Adrenal gland (tissue), 12 donors: ENCODE measurements around the gene PALM. TPM values are rescaled to one million over a fixed set of nuclear protein-coding genes. Genes with fewer than 3 reads are reported as not detected.
"Not testable (repeated sequence)": the region's sequence is repeated elsewhere in the genome, so short reads cannot be mapped to it uniquely, and the experiment has no call there.

Experiments
- DNase-seq, 7 donors: peaks; one replicate each; pipeline ENCODE4 v3.0.0-alpha.2; 2019 to 2020
- H3K27ac ChIP-seq, 5 donors: fragments of 200-600 bp; sonication (generic) in 4 of 5; 1 replicate in 3 of 5; 2 replicates in 2 of 5; pipeline versions ENCODE4 v1.5.1 to v1.8.0; 2016 to 2020; ENCODE audit warnings: mild to moderate bottlenecking in 1 of 5
- H3K27me3 ChIP-seq: fragments of 200-600 bp; 2 replicates; pipeline ENCODE4 v1.8.0; 2021
- H3K36me3 ChIP-seq, 2 donors: fragments of 200-600 bp; replicated peaks in 1 of 2; 1 replicate in 1 of 2; 2 replicates in 1 of 2; pipeline versions ENCODE4 v1.5.1 to v1.8.0; 2018 to 2022
- H3K4me1 ChIP-seq, 2 donors: fragments of 200-600 bp; replicated peaks in 1 of 2; 1 replicate in 1 of 2; 2 replicates in 1 of 2; pipeline versions ENCODE4 v1.5.1 to v1.8.0; 2018 to 2021
- H3K4me3 ChIP-seq, 4 donors: fragments of 200-600 bp; sonication (generic) in 3 of 4; one replicate each; pipeline ENCODE4 v1.5.1; 2016 to 2018
- H3K9me3 ChIP-seq, 3 donors: fragments of 200-600 bp; sonication (generic) in 1 of 3; replicated peaks in 1 of 3; 1 replicate in 2 of 3; 2 replicates in 1 of 3; pipeline versions ENCODE4 v1.5.1 to v1.8.0; 2016 to 2021
- CTCF ChIP-seq, 6 experiments: fragments of 450-650 bp in 4 of 6; fragments of 200-600 bp in 2 of 6; sonication (generic) in 1 of 6; IDR thresholded peaks; 1 replicate in 5 of 6; 2 replicates in 1 of 6; pipeline versions ENCODE4 v1.5.1 to v1.8.0; 2016 to 2021; ENCODE audit warnings: antibody characterized with exemption in 6 of 6, mild to moderate bottlenecking in 2 of 6, moderate library complexity in 1 of 6
- POLR2A ChIP-seq, 2 donors: fragments of 450-650 bp; IDR thresholded peaks; one replicate each; pipeline ENCODE4 v1.6.1; 2017; ENCODE audit warnings: antibody characterized with exemption in 2 of 2, mild to moderate bottlenecking in 2 of 2, moderate library complexity in 1 of 2
- WGBS, 4 donors: extraction: QIAGEN DNeasy Blood & Tissue Kit in 2 of 4; methylation state at CpG; one replicate each; pipeline versions ENCODE4 v1.1.5 to v1.1.7; 2013 to 2017; 5-methylcytosine and 5-hydroxymethylcytosine counted together
- intact Hi-C, 2 donors: fragments of 100-400 bp; cut with DNase I; formaldehyde crosslinking; loops; one replicate each; pipeline versions ENCODE4 v1.14.1 to v1.15.0; 2022 to 2023
- polyA plus RNA-seq, 3 donors: library from polyadenylated mRNA; stranded (reverse); fragments of 200-250 nt in 2 of 3; fragments of 350-450 nt in 1 of 3; fragmentation: Illumina TruSeq in 1 of 3; extraction: RNeasy Lipid Tissue Mini Kit (QIAGEN cat#74804) in 1 of 3; gene quantifications; one replicate each; pipeline ENCODE4 v1.2.3, GENCODE V29; 2013 to 2014
- total RNA-seq, 9 donors: library from RNA; depleted of rRNA in 4 of 9; stranded (reverse); fragments of >200 nt in 4 of 9; fragments of 120-200 nt in 1 of 9; fragmentation: NEBNext Ultra II Directional in 1 of 9; extraction: Animal tissue kit (Norgen Biotek cat#: 25700) in 1 of 9; gene quantifications; one replicate each; pipeline versions ENCODE4 v1.1.0 to v1.2.4, GENCODE V29; 2013 to 2023
- donor health status: healthy with polysubstance abuse.
- donor health status: Bipolar disorder and iron deficiency.
- donor health status: DM: yes; HTN: yes; CAD: no.
- donor health status: DM: no; HTN: no; CAD: no.
- donor health status: DM: no; HTN: no; CAD: no.
- donor health status: DM: yes; HTN: yes; CAD: no.

The PALM gene
- total and polyA plus RNA-seq, 12 donors: 3.9 to 72.2 (median 50.1) TPM

- Histone ChIP-seq H3K36me3 (peaks cover 0 to 3% of the 10 kb centered on the region in 2 donors), H3K4me3 (peak overlapping the region; percentile 26 to 94 (median 83)), H3K9me3 (no peaks in the 10 kb centered on the region), H3K27me3 (no peaks in the 10 kb centered on the region), H3K4me1 (peaks cover 33 to 66% of the 10 kb centered on the region in 2 donors), H3K27ac (peak overlapping the region; percentile 69 to 97 (median 89))
- intact Hi-C loops: no loop called here
- no peak for TF ChIP-seq CTCF (IDR thresholded peaks at IDR 0.05)
- TF ChIP-seq POLR2A (IDR thresholded peaks at IDR 0.05): no peak
- WGBS, 4 donors: 0 to 3% (median 0%) methylated on average over 11 to 81 of the region's 81 CpGs
- peak in 6 of 7 donors; percentile 53 to 71 (median 58) for DNase-seq
Measured at GRCh38 chr19:662207-662961, 46.4 kb upstream of the PALM start.

- intact Hi-C loops: no loop called here
- H3K4me1 ChIP-seq: peaks cover 33 to 59% of the 10 kb centered on the region in 2 donors
- H3K36me3 ChIP-seq: no peaks in the 10 kb centered on the region
- no peaks in the 10 kb centered on the region for H3K27me3 ChIP-seq
- no peaks in the 10 kb centered on the region for H3K9me3 ChIP-seq
- peak within 1 kb of the TSS; percentile 26 to 94 (median 83) for H3K4me3 ChIP-seq
- peak within 1 kb of the TSS; percentile 96 to 98 (median 97) for H3K27ac ChIP-seq
- WGBS, 4 donors: 1 to 3% (median 1%) methylated on average over 13 to 97 of the region's 97 CpGs
- DNase-seq: peak; percentile 88 to 98 (median 95)
- peak in 1 of 6 experiments; percentile 3 for TF ChIP-seq CTCF (IDR thresholded peaks at IDR 0.05)
- TF ChIP-seq POLR2A (IDR thresholded peaks at IDR 0.05): peak; percentile 61 to 80
Measured at GRCh38 chr19:662962-663681, 45.6 kb upstream of the PALM start, which contains the start of gene RNF126. RNF126 (minus strand) TSS chr19:663214; CDS start chr19:663121, 93 bp downstream.

- 20 to 44% (median 30%) methylated on average over 15 to 18 of the region's 18 CpGs for WGBS, 4 donors
- TF ChIP-seq POLR2A (IDR thresholded peaks at IDR 0.05) (peak in 1 of 2 donors; percentile 21), CTCF (IDR thresholded peaks at IDR 0.05) (no peak)
- intact Hi-C loops: loop anchor here in 1 of 2 donors (2.0 kb wide), 1 partner anchor 69 kb away; no protein-coding TSS in a partner anchor
- no peaks in the 10 kb centered on the region for H3K36me3 ChIP-seq
- H3K27ac ChIP-seq: peak overlapping the region; percentile 96 to 98 (median 97)
- DNase-seq: no peak
- peaks cover 33 to 53% of the 10 kb centered on the region in 2 donors for H3K4me1 ChIP-seq
- peak overlapping the region in 2 of 4 donors; percentile 36 to 94 for H3K4me3 ChIP-seq
- no peaks in the 10 kb centered on the region for H3K27me3 ChIP-seq
- no peaks in the 10 kb centered on the region for H3K9me3 ChIP-seq
Measured at GRCh38 chr19:663682-664117, 45.0 kb upstream of the PALM start.

GRCh38 chr19:664913-665443 is 43.8 kb upstream of the PALM start:
- WGBS, 4 donors: 7 to 13% (median 9%) methylated on average over 7 to 24 of the region's 24 CpGs
- no peak for TF ChIP-seq POLR2A (IDR thresholded peaks at IDR 0.05)
- peak; percentile 88 to 98 (median 96) for TF ChIP-seq CTCF (IDR thresholded peaks at IDR 0.05)

GRCh38 chr19:666985-667573 is 41.7 kb upstream of the PALM start:
- not testable (repeated sequence) for DNase-seq, H3K4me3 ChIP-seq, H3K36me3 ChIP-seq, H3K9me3 ChIP-seq, H3K27me3 ChIP-seq, H3K27ac ChIP-seq
- H3K4me1 ChIP-seq: peaks cover 18 to 20% of the 10 kb centered on the region in 2 donors
- intact Hi-C loops: loop anchor here in 1 of 2 donors (5.0 kb wide), 1 partner anchor 65 kb away; no protein-coding TSS in a partner anchor
- 76 to 90% (median 85%) methylated on average over 9 to 38 of the region's 38 CpGs for WGBS, 4 donors

More at GRCh38 chr19:664913-665443, 43.8 kb upstream of the PALM start:
- Histone ChIP-seq H3K4me1 (peaks cover 31 to 41% of the 10 kb centered on the region in 2 donors), H3K9me3 (no peaks in the 10 kb centered on the region), H3K27me3 (no peaks in the 10 kb centered on the region), H3K27ac (peak overlapping the region in 1 of 5 donors; percentile 23), H3K4me3 (peak overlapping the region in 1 of 4 donors; percentile 21), H3K36me3 (no peaks in the 10 kb centered on the region)
- peak; percentile 73 to 90 (median 82) for DNase-seq
- intact Hi-C loops: loop anchor here (2.0 to 5.0 kb wide), 2 partner anchors 67 to 68 kb away; no protein-coding TSS in a partner anchor
